ENCODE results near the gene MBNL3.

DNA sequence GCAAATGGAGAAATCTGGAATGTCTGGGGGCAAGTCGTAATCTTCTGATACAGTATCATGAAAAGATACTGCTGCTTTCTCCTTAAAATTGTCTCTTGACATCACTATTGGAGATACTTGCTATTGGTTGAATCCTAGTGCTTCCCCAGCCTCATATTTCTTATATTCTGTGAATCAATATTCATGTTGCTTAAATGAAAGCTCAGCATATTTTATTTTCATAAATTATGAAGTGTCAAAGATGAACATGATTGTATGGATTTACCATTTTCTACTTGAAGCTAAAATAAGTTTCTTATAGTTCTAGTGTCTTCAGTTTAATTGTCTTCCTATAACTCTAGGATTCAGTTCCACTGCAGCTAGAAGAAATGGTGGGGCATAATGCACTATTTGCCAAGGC lies 29.6 kb upstream of the MBNL3 start:
- TF ChIP-seq, protein P1, sequence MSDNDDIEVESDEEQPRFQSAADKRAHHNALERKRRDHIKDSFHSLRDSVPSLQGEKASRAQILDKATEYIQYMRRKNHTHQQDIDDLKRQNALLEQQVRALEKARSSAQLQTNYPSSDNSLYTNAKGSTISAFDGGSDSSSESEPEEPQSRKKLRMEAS (IDR thresholded peaks at IDR 0.05; ENCODE audit: insufficient read depth, insufficient read length) = no peak
- TF ChIP-seq, protein P2, sequence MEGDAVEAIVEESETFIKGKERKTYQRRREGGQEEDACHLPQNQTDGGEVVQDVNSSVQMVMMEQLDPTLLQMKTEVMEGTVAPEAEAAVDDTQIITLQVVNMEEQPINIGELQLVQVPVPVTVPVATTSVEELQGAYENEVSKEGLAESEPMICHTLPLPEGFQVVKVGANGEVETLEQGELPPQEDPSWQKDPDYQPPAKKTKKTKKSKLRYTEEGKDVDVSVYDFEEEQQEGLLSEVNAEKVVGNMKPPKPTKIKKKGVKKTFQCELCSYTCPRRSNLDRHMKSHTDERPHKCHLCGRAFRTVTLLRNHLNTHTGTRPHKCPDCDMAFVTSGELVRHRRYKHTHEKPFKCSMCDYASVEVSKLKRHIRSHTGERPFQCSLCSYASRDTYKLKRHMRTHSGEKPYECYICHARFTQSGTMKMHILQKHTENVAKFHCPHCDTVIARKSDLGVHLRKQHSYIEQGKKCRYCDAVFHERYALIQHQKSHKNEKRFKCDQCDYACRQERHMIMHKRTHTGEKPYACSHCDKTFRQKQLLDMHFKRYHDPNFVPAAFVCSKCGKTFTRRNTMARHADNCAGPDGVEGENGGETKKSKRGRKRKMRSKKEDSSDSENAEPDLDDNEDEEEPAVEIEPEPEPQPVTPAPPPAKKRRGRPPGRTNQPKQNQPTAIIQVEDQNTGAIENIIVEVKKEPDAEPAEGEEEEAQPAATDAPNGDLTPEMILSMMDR (IDR thresholded peaks at IDR 0.05; ENCODE audit: extremely low read depth in 1 of 2, insufficient read depth in 1 of 2, low read depth in 1 of 2, low read length in 2 of 2) = no peak
- TF ChIP-seq POLR2A (IDR thresholded peaks at IDR 0.05; ENCODE audit: low read depth, low read length) = no peak
- TF ChIP-seq FOS (IDR thresholded peaks at IDR 0.05; ENCODE audit: borderline replicate concordance, insufficient read depth, low read length) = no peak
- no peak for TF ChIP-seq POLR2AphosphoS5 (IDR thresholded peaks at IDR 0.05; ENCODE audit: insufficient read depth, low read depth, low read length)
- no peak for TF ChIP-seq EZH2 (IDR thresholded peaks at IDR 0.05; ENCODE audit: borderline replicate concordance, low read depth, low read length, severe bottlenecking)
- TF ChIP-seq JUN (IDR thresholded peaks at IDR 0.05; ENCODE audit: borderline replicate concordance, insufficient read depth, insufficient read length, low read depth) = no peak
- no peak for TF ChIP-seq MYC (IDR thresholded peaks at IDR 0.05; ENCODE audit: low read depth, low read length)
- TF ChIP-seq GATA2 (IDR thresholded peaks at IDR 0.05; ENCODE audit: insufficient read depth, insufficient read length, low read depth, low read length) = no peak
